HL-60 (cell line): Measurements from ENCODE around the gene MDH1.

Experiments
- DNase-seq, 2 experiments: peaks; one replicate each; pipeline ENCODE4 v3.0.0-alpha.2; 2010 to 2020; ENCODE audit warnings: low read depth in 1 of 2, low spot score in 1 of 2
- H3K27ac ChIP-seq: fragments of 250-450 bp; sonication (Bioruptor Pico); replicated peaks from 2 replicates; pipeline ENCODE4 v1.5.1; 2020; ENCODE audit warnings: mild to moderate bottlenecking, moderate library complexity
- H3K27me3 ChIP-seq: fragments of 250-450 bp; sonication (Bioruptor Pico); 2 replicates; pipeline ENCODE4 v1.5.1; 2021; ENCODE audit warnings: mild to moderate bottlenecking, moderate library complexity; ENCODE audit not compliant: insufficient read depth, poor library complexity, severe bottlenecking
- H3K4me3 ChIP-seq: replicated peaks from 2 replicates; pipeline ENCODE4 v1.5.1; 2011; ENCODE audit warnings: mild to moderate bottlenecking, control low read depth, low read length; ENCODE audit not compliant: insufficient read depth
- GABPA ChIP-seq: IDR thresholded peaks from 2 replicates; pipeline ENCODE4 v1.6.1; 2012; ENCODE audit warnings: low read depth
- POLR2AphosphoS5 ChIP-seq: IDR thresholded peaks from 2 replicates; pipeline ENCODE4 v1.6.1; 2012; ENCODE audit warnings: low read depth
- SPI1 ChIP-seq: IDR thresholded peaks from 2 replicates; pipeline ENCODE4 v1.6.1; 2012; ENCODE audit warnings: low read depth, mild to moderate bottlenecking, borderline replicate concordance
- TF ChIP-seq, protein P1 (sequence below): IDR thresholded peaks from one replicate; pipeline ENCODE4 v1.5.1; 2011; ENCODE audit warnings: low read length, control low read depth, inconsistent platforms; ENCODE audit not compliant: insufficient read depth
- TF ChIP-seq, protein P2 (sequence below): IDR thresholded peaks from 2 replicates; pipeline ENCODE4 v1.6.1; 2012; ENCODE audit warnings: low read depth; ENCODE audit not compliant: insufficient replicate concordance

MDH1 gene

DNA sequence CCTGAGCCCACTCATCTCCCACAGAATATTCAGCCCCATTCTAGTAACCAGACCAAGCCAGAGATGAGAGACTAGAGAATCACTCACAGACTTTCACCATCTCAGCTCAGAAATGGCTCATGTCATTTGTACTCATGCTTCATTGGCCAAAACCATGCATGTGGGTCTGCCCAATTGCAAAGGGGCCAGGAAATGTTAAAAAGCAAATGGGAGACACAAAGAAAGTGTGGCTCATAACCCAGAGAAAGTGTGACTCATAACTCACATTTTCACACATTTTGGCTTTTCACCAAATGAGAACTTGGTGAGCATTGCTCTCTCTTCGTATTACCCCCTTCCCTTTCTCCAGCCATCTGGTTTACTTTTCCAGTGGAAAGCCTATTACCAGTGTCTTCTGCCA, 66.2 kb downstream of the MDH1 start:
- no peak overlapping the region for H3K4me3 ChIP-seq
- no peaks in the 10 kb centered on the region for H3K27me3 ChIP-seq
- no peak for DNase-seq
- H3K27ac ChIP-seq: no peak overlapping the region
- TF ChIP-seq, protein P1, sequence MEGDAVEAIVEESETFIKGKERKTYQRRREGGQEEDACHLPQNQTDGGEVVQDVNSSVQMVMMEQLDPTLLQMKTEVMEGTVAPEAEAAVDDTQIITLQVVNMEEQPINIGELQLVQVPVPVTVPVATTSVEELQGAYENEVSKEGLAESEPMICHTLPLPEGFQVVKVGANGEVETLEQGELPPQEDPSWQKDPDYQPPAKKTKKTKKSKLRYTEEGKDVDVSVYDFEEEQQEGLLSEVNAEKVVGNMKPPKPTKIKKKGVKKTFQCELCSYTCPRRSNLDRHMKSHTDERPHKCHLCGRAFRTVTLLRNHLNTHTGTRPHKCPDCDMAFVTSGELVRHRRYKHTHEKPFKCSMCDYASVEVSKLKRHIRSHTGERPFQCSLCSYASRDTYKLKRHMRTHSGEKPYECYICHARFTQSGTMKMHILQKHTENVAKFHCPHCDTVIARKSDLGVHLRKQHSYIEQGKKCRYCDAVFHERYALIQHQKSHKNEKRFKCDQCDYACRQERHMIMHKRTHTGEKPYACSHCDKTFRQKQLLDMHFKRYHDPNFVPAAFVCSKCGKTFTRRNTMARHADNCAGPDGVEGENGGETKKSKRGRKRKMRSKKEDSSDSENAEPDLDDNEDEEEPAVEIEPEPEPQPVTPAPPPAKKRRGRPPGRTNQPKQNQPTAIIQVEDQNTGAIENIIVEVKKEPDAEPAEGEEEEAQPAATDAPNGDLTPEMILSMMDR: no peak
- TF ChIP-seq, protein P2, sequence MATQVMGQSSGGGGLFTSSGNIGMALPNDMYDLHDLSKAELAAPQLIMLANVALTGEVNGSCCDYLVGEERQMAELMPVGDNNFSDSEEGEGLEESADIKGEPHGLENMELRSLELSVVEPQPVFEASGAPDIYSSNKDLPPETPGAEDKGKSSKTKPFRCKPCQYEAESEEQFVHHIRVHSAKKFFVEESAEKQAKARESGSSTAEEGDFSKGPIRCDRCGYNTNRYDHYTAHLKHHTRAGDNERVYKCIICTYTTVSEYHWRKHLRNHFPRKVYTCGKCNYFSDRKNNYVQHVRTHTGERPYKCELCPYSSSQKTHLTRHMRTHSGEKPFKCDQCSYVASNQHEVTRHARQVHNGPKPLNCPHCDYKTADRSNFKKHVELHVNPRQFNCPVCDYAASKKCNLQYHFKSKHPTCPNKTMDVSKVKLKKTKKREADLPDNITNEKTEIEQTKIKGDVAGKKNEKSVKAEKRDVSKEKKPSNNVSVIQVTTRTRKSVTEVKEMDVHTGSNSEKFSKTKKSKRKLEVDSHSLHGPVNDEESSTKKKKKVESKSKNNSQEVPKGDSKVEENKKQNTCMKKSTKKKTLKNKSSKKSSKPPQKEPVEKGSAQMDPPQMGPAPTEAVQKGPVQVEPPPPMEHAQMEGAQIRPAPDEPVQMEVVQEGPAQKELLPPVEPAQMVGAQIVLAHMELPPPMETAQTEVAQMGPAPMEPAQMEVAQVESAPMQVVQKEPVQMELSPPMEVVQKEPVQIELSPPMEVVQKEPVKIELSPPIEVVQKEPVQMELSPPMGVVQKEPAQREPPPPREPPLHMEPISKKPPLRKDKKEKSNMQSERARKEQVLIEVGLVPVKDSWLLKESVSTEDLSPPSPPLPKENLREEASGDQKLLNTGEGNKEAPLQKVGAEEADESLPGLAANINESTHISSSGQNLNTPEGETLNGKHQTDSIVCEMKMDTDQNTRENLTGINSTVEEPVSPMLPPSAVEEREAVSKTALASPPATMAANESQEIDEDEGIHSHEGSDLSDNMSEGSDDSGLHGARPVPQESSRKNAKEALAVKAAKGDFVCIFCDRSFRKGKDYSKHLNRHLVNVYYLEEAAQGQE: no peak
- TF ChIP-seq SPI1: no peak
- TF ChIP-seq GABPA: no peak
- no peak for TF ChIP-seq POLR2AphosphoS5
